GM21529 (cell line): ENCODE results near the gene NFKB2.

Experiments
- ATAC-seq: cut with Tn5 transposase; IDR thresholded peaks from one replicate; pipeline ENCODE4 v1.9.1; 2021; ENCODE audit not compliant: unreplicated experiment

NFKB2 gene

GRCh38 chr10:102420714-102421506 lies 25.4 kb downstream of the NFKB2 start, which contains the start of gene FBXL15:
TSS of gene FBXL15 (plus strand) at chr10:102420836. CDS start at chr10:102421130, 294 bp downstream.
- ATAC-seq: peak; percentile 61

- ATAC-seq: no peak
These were observed 25.9 kb downstream of the NFKB2 start for GRCh38 chr10:102421507-102421756.

- ATAC-seq: peak; percentile 4
These were observed 26.4 kb downstream of the NFKB2 start for GRCh38 chr10:102421757-102422512.

GRCh38 chr10:102422545-102423129 lies 27.1 kb downstream of the NFKB2 start:
- peak; percentile 31 for ATAC-seq

GRCh38 chr10:102423372-102423968 lies 28.0 kb downstream of the NFKB2 start:
- ATAC-seq: no peak

GRCh38 chr10:102424145-102424544 lies 28.6 kb downstream of the NFKB2 start:
- no peak for ATAC-seq

GRCh38 chr10:102424916-102425315 lies 29.4 kb downstream of the NFKB2 start:
- no peak for ATAC-seq

- no peak for ATAC-seq
These were observed 29.9 kb downstream of the NFKB2 start for GRCh38 chr10:102425444-102425843.

- no peak for ATAC-seq
These were observed 31.3 kb downstream of the NFKB2 start for GRCh38 chr10:102426803-102427287.

GRCh38 chr10:102429468-102429867 lies 34.0 kb downstream of the NFKB2 start:
- no peak for ATAC-seq

- no peak for ATAC-seq
These were observed 36.1 kb downstream of the NFKB2 start for GRCh38 chr10:102431452-102432124.

GRCh38 chr10:102432162-102432950 lies 36.9 kb downstream of the NFKB2 start, which contains the start of gene CUEDC2:
TSS of gene CUEDC2 (minus strand) at chr10:102432574. CDS start at chr10:102425188, 7,386 bp downstream.
- ATAC-seq: peak; percentile 88

- no peak for ATAC-seq
These were observed 38.1 kb downstream of the NFKB2 start for GRCh38 chr10:102433619-102434046.

- no peak for ATAC-seq
These were observed 39.1 kb downstream of the NFKB2 start for GRCh38 chr10:102434394-102435132.

- no peak for ATAC-seq
These were observed 39.6 kb downstream of the NFKB2 start for GRCh38 chr10:102435133-102435497.

GRCh38 chr10:102435529-102436233 lies 40.2 kb downstream of the NFKB2 start:
- no peak for ATAC-seq

GRCh38 chr10:102436312-102436711 lies 40.8 kb downstream of the NFKB2 start:
- no peak for ATAC-seq

GRCh38 chr10:102437515-102437914 lies 42.0 kb downstream of the NFKB2 start:
- no peak for ATAC-seq

GRCh38 chr10:102438374-102438773 lies 42.9 kb downstream of the NFKB2 start:
- no peak for ATAC-seq
